ENCODE measurements around the gene TNC. TPM values are rescaled to one million over a fixed set of nuclear protein-coding genes. Genes with fewer than 3 reads are reported as not detected.

Gene TNC
- total and polyA plus RNA-seq, 2 experiments from 2014 or later: 165 to 319 TPM

GRCh38 chr9:115057559-115057958 is 60.4 kb downstream of the TNC start:
- H3K27ac ChIP-seq: no peak overlapping the region
- no peak for DNase-seq
- no peaks in the 10 kb centered on the region for H4K20me1 ChIP-seq (ENCODE audit: insufficient read depth)
- TF ChIP-seq EZH2phosphoT487 (IDR thresholded peaks at IDR 0.05; ENCODE audit: insufficient read depth, low read depth) (no peak), EZH2 (IDR thresholded peaks at IDR 0.05; ENCODE audit: insufficient read depth, poor library complexity, severe bottlenecking) (no peak)
- H3K36me3 ChIP-seq (ENCODE audit: low read depth): peaks cover 36% of the 10 kb centered on the region; the same call in 1 of the 2 replicates
- H3K79me2 ChIP-seq (ENCODE audit: insufficient read depth): no peaks in the 10 kb centered on the region
- H3K9ac ChIP-seq: no peak overlapping the region
- in situ Hi-C loops (cut with MboI): no loop called here
- peaks cover 25% of the 10 kb centered on the region for H3K4me1 ChIP-seq (ENCODE audit: insufficient read depth)
- H3K27me3 ChIP-seq (replicated peaks; ENCODE audit: insufficient read depth): no peaks in the 10 kb centered on the region
- no peaks in the 10 kb centered on the region for H3K9me2 ChIP-seq (ENCODE audit: insufficient read depth)
- H2AFZ ChIP-seq: no peak overlapping the region
- no peaks in the 10 kb centered on the region for H3K9me3 ChIP-seq (ENCODE audit: low read depth)
- peak overlapping the region; percentile 8 for H3K4me2 ChIP-seq (ENCODE audit: unreplicated experiment)
- peaks cover 63% of the 10 kb centered on the region for H3F3A ChIP-seq (ENCODE audit: insufficient read depth)
- H3K4me3 ChIP-seq: no peak overlapping the region

GRCh38 chr9:115050002-115050490 is 67.9 kb downstream of the TNC start:
- peaks cover 6% of the 10 kb centered on the region; the same call in 1 of the 2 replicates for H3F3A ChIP-seq (ENCODE audit: insufficient read depth)
- peaks cover 35% of the 10 kb centered on the region; the same call in 1 of the 2 replicates for H3K36me3 ChIP-seq (ENCODE audit: low read depth)
- in situ Hi-C loops (cut with MboI): no loop called here

GRCh38 chr9:115046824-115047223 is 71.1 kb downstream of the TNC start:
- no peak overlapping the region for H3K4me2 ChIP-seq (ENCODE audit: unreplicated experiment)
- DNase-seq: no peak
- no peak overlapping the region for H3K4me3 ChIP-seq
- H3K4me1 ChIP-seq (ENCODE audit: insufficient read depth): 0 out of 2 replicates have a peak, but pooled peaks cover 5% of the 10 kb centered on the region
- H3K9ac ChIP-seq: no peak overlapping the region
- peaks cover 22% of the 10 kb centered on the region; the same call in 1 of the 2 replicates for H3K36me3 ChIP-seq (ENCODE audit: low read depth)
- TF ChIP-seq EZH2 (IDR thresholded peaks at IDR 0.05; ENCODE audit: insufficient read depth, poor library complexity, severe bottlenecking) (no peak), EZH2phosphoT487 (IDR thresholded peaks at IDR 0.05; ENCODE audit: insufficient read depth, low read depth) (no peak)
- H3K27ac ChIP-seq: no peak overlapping the region
- H2AFZ ChIP-seq: no peak overlapping the region
- 94 to 97% methylated on average over 1 of the region's 1 CpG for WGBS, 2 experiments (ENCODE audit: low coverage in 1 of 2, low lambda C conversion rate in 2 of 2, missing lambda C conversion rate in 2 of 2)
- in situ Hi-C loops (cut with MboI): no loop called here
- H3K27me3 ChIP-seq (replicated peaks; ENCODE audit: insufficient read depth): no peaks in the 10 kb centered on the region
- H3K79me2 ChIP-seq (ENCODE audit: insufficient read depth): no peaks in the 10 kb centered on the region
- H3K9me2 ChIP-seq (ENCODE audit: insufficient read depth): no peaks in the 10 kb centered on the region
- H4K20me1 ChIP-seq (ENCODE audit: insufficient read depth): no peaks in the 10 kb centered on the region
- no peaks in the 10 kb centered on the region for H3K9me3 ChIP-seq (ENCODE audit: low read depth)
- H3F3A ChIP-seq (ENCODE audit: insufficient read depth): peaks cover 6% of the 10 kb centered on the region; the same call in 1 of the 2 replicates

More at GRCh38 chr9:115050002-115050490, 67.9 kb downstream of the TNC start:
- no peaks in the 10 kb centered on the region for H3K9me3 ChIP-seq (ENCODE audit: low read depth)
- DNase-seq: no peak
- no peak for TF ChIP-seq EZH2phosphoT487 (IDR thresholded peaks at IDR 0.05; ENCODE audit: insufficient read depth, low read depth)
- TF ChIP-seq EZH2 (IDR thresholded peaks at IDR 0.05; ENCODE audit: insufficient read depth, poor library complexity, severe bottlenecking): no peak
- H3K79me2 ChIP-seq (ENCODE audit: insufficient read depth): no peaks in the 10 kb centered on the region
- H3K9ac ChIP-seq: no peak overlapping the region
- H3K27ac ChIP-seq: no peak overlapping the region
- no peak overlapping the region for H3K4me2 ChIP-seq (ENCODE audit: unreplicated experiment)
- no peak overlapping the region for H3K4me3 ChIP-seq
- no peaks in the 10 kb centered on the region for H4K20me1 ChIP-seq (ENCODE audit: insufficient read depth)
- no peak overlapping the region for H2AFZ ChIP-seq
- H3K9me2 ChIP-seq (ENCODE audit: insufficient read depth): no peaks in the 10 kb centered on the region
- H3K27me3 ChIP-seq (replicated peaks; ENCODE audit: insufficient read depth): no peaks in the 10 kb centered on the region
- 94 to 98% methylated on average over 5 of the region's 5 CpGs for WGBS, 2 experiments (ENCODE audit: low coverage in 1 of 2, low lambda C conversion rate in 2 of 2, missing lambda C conversion rate in 2 of 2)
- no peaks in the 10 kb centered on the region for H3K4me1 ChIP-seq (ENCODE audit: insufficient read depth)

GRCh38 chr9:115046199-115046598 is 71.8 kb downstream of the TNC start:
- in situ Hi-C loops (cut with MboI): no loop called here
- Histone ChIP-seq H3K9me2 (ENCODE audit: insufficient read depth) (no peaks in the 10 kb centered on the region), H3K79me2 (ENCODE audit: insufficient read depth) (no peaks in the 10 kb centered on the region), H3K9ac (no peak overlapping the region), H3K27me3 (replicated peaks; ENCODE audit: insufficient read depth) (no peaks in the 10 kb centered on the region), H3K36me3 (ENCODE audit: low read depth) (peaks cover 25% of the 10 kb centered on the region; the same call in 1 of the 2 replicates), H2AFZ (no peak overlapping the region), H3K4me2 (ENCODE audit: unreplicated experiment) (no peak overlapping the region), H3K27ac (no peak overlapping the region), H3K9me3 (ENCODE audit: low read depth) (no peaks in the 10 kb centered on the region), H3K4me3 (no peak overlapping the region), H3K4me1 (ENCODE audit: insufficient read depth) (0 out of 2 replicates have a peak, but pooled peaks cover 5% of the 10 kb centered on the region), H3F3A (ENCODE audit: insufficient read depth) (peaks cover 6% of the 10 kb centered on the region; the same call in 1 of the 2 replicates), H4K20me1 (ENCODE audit: insufficient read depth) (no peaks in the 10 kb centered on the region)
- no peak for DNase-seq
- TF ChIP-seq EZH2phosphoT487 (IDR thresholded peaks at IDR 0.05; ENCODE audit: insufficient read depth, low read depth) (no peak), EZH2 (IDR thresholded peaks at IDR 0.05; ENCODE audit: insufficient read depth, poor library complexity, severe bottlenecking) (no peak)
- WGBS, 2 experiments (ENCODE audit: low coverage in 1 of 2, low lambda C conversion rate in 2 of 2, missing lambda C conversion rate in 2 of 2): 94 to 96% methylated on average over 6 of the region's 6 CpGs

Data from GM23248 (cell line).